ENCODE results near the gene ZACN.

ZACN gene

GRCh38 chr17:76091526-76092286, 12.7 kb downstream of the ZACN start:
- Histone ChIP-seq H3K79me2 (ENCODE audit: control insufficient read depth, insufficient read depth, low read length, unreplicated experiment) (no peaks in the 10 kb centered on the region), H3K4me3 (ENCODE audit: low read depth, low read length) (no peak overlapping the region), H3K27ac (ENCODE audit: low read depth, low read length) (no peak overlapping the region), H3K27me3 (ENCODE audit: insufficient read depth, low read length) (no peaks in the 10 kb centered on the region), H2AFZ (ENCODE audit: low read length, unreplicated experiment) (no peak overlapping the region), H3K4me1 (ENCODE audit: control insufficient read depth, insufficient read depth, low read length, unreplicated experiment) (peaks cover 8% of the 10 kb centered on the region), H3K36me3 (ENCODE audit: insufficient read depth, low read length) (peaks cover 15% of the 10 kb centered on the region; the same call in 1 of the 2 replicates)

DNA sequence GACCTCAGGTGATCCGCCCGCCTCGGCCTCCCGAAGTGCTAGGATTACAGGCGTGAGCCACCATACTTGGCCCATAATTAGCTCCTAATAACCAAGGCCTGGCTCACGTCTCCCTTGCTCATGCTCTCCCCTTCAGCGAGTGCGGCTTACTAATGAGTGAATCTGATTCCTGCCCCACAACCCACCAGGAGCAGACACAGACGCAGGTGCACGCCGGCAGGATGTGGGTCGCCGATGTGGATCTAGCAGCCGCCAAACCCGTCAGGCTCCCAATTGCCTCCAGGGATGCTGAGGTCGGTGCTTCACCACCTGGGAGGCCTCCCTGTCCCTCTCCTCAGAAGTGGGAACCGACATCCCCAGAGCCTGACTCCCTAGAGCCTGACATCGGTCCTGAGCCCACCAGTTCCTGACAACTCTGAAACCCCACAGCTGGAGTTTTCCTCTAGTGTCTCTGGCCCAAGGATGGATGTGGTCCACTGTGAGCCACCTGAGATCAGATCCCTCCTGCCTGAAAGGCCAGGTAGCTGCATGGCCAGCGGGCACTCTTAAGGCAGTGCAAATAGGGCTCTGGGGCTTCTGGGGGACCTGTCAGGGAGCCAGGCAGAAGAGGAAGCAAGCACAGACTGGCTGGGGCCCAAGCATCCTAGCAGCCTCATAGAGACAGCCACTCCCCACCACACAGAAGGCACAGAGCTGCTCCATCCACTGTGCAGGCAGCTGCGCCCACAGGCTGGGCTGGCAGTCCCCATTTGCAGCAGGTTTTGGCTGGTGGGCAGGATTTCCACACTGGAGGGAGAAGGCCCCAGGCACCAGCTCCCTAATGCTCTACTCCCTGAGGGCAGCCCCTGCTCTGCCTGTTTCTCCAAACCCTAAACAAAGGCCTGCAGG, 13.8 kb downstream of the ZACN start:
- Histone ChIP-seq H3K4me1 (ENCODE audit: control insufficient read depth, insufficient read depth, low read length, unreplicated experiment) (peaks cover 8% of the 10 kb centered on the region), H3K36me3 (ENCODE audit: insufficient read depth, low read length) (peaks cover 15% of the 10 kb centered on the region; the same call in 1 of the 2 replicates), H3K27me3 (ENCODE audit: insufficient read depth, low read length) (no peaks in the 10 kb centered on the region), H3K27ac (ENCODE audit: low read depth, low read length) (no peak overlapping the region), H2AFZ (ENCODE audit: low read length, unreplicated experiment) (no peak overlapping the region), H3K4me3 (ENCODE audit: low read depth, low read length) (no peak overlapping the region), H3K79me2 (ENCODE audit: control insufficient read depth, insufficient read depth, low read length, unreplicated experiment) (no peaks in the 10 kb centered on the region)

GRCh38 chr17:76094046-76094445, 15.1 kb downstream of the ZACN start:
- Histone ChIP-seq H3K79me2 (ENCODE audit: control insufficient read depth, insufficient read depth, low read length, unreplicated experiment) (no peaks in the 10 kb centered on the region), H3K27me3 (ENCODE audit: insufficient read depth, low read length) (no peaks in the 10 kb centered on the region), H3K4me3 (ENCODE audit: low read depth, low read length) (no peak overlapping the region), H3K36me3 (ENCODE audit: insufficient read depth, low read length) (peaks cover 15% of the 10 kb centered on the region; the same call in 1 of the 2 replicates), H3K4me1 (ENCODE audit: control insufficient read depth, insufficient read depth, low read length, unreplicated experiment) (peaks cover 8% of the 10 kb centered on the region), H3K27ac (ENCODE audit: low read depth, low read length) (peak overlapping the region; percentile 72; the same call in 1 of the 2 replicates), H2AFZ (ENCODE audit: low read length, unreplicated experiment) (no peak overlapping the region)

DNA sequence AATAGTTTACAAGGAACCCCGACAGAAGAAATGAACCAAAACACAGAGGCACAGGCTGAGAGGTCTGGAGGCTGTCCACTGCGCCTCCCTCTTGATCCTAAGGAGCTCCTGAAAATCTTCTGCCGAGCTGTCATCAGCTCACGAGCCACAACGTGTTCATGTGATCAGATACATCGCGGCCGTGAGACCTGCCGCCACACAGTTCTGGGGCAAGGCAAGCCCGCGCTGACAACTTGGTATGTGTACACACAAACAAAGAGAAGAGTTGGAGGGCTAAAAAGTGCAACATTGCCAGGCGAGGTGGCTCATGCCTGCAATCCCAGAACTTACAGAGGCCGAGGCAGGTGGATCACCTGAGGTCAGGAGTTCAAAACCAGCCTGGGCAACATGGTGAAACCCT, 17.0 kb downstream of the ZACN start:
- Histone ChIP-seq H3K36me3 (ENCODE audit: insufficient read depth, low read length) (peaks cover 20% of the 10 kb centered on the region; the same call in 1 of the 2 replicates), H3K79me2 (ENCODE audit: control insufficient read depth, insufficient read depth, low read length, unreplicated experiment) (no peaks in the 10 kb centered on the region), H3K4me1 (ENCODE audit: control insufficient read depth, insufficient read depth, low read length, unreplicated experiment) (peaks cover 8% of the 10 kb centered on the region), H3K27ac (ENCODE audit: low read depth, low read length) (no peak overlapping the region), H2AFZ (ENCODE audit: low read length, unreplicated experiment) (no peak overlapping the region), H3K27me3 (ENCODE audit: insufficient read depth, low read length) (no peaks in the 10 kb centered on the region), H3K4me3 (ENCODE audit: low read depth, low read length) (no peak overlapping the region)

- Histone ChIP-seq H3K4me3 (ENCODE audit: low read depth, low read length) (no peak overlapping the region), H3K4me1 (ENCODE audit: control insufficient read depth, insufficient read depth, low read length, unreplicated experiment) (peaks cover 8% of the 10 kb centered on the region), H3K36me3 (ENCODE audit: insufficient read depth, low read length) (peaks cover 26% of the 10 kb centered on the region; the same call in 1 of the 2 replicates), H3K27me3 (ENCODE audit: insufficient read depth, low read length) (no peaks in the 10 kb centered on the region), H2AFZ (ENCODE audit: low read length, unreplicated experiment) (no peak overlapping the region), H3K79me2 (ENCODE audit: control insufficient read depth, insufficient read depth, low read length, unreplicated experiment) (peaks cover 9% of the 10 kb centered on the region), H3K27ac (ENCODE audit: low read depth, low read length) (no peak overlapping the region)
Measured at GRCh38 chr17:76097716-76098295, 18.8 kb downstream of the ZACN start.

DNA sequence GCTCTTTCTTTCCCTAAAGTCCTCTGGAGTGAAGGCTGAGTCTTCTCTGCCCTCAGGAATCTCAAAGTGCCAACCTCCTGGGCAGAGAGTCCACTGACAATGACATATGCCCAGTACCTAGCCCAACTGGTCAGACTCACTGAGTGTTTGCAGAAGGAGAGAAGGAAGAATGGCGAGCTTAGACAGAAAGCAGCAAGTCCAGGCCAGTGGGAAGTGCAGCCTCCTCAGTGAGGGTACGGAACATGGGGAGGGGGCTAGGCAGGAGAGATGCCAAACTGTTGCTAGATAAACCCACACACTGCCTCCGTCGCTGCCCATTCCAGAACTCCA, 23.9 kb downstream of the ZACN start:
- H3K36me3 ChIP-seq (ENCODE audit: insufficient read depth, low read length), result peaks cover 11% of the 10 kb centered on the region; the same call in 1 of the 2 replicates
- peak overlapping the region; percentile 94 for H2AFZ ChIP-seq (ENCODE audit: low read length, unreplicated experiment)
- no peak overlapping the region for H3K27ac ChIP-seq (ENCODE audit: low read depth, low read length)
- H3K4me1 ChIP-seq (ENCODE audit: control insufficient read depth, insufficient read depth, low read length, unreplicated experiment), result no peaks in the 10 kb centered on the region
- peak overlapping the region; percentile 92 for H3K4me3 ChIP-seq (ENCODE audit: low read depth, low read length)
- H3K79me2 ChIP-seq (ENCODE audit: control insufficient read depth, insufficient read depth, low read length, unreplicated experiment), result peaks cover 17% of the 10 kb centered on the region
- no peaks in the 10 kb centered on the region for H3K27me3 ChIP-seq (ENCODE audit: insufficient read depth, low read length)

GRCh38 chr17:76103274-76104139, 24.5 kb downstream of the ZACN start, which contains the start of gene EXOC7:
EXOC7 (minus strand) TSS chr17:76103787; CDS start chr17:76103692, 95 bp downstream.
- H3K79me2 ChIP-seq (ENCODE audit: control insufficient read depth, insufficient read depth, low read length, unreplicated experiment), result peaks cover 17% of the 10 kb centered on the region
- H2AFZ ChIP-seq (ENCODE audit: low read length, unreplicated experiment), result peak within 1 kb of the TSS; percentile 94
- H3K4me3 ChIP-seq (ENCODE audit: low read depth, low read length), result peak within 1 kb of the TSS; percentile 92
- H3K36me3 ChIP-seq (ENCODE audit: insufficient read depth, low read length), result peaks cover 11% of the 10 kb centered on the region; the same call in 1 of the 2 replicates
- no peak within 1 kb of the TSS; the same call in 1 of the 2 replicates for H3K27ac ChIP-seq (ENCODE audit: low read depth, low read length)
- no peaks in the 10 kb centered on the region for H3K27me3 ChIP-seq (ENCODE audit: insufficient read depth, low read length)
- H3K4me1 ChIP-seq (ENCODE audit: control insufficient read depth, insufficient read depth, low read length, unreplicated experiment), result no peaks in the 10 kb centered on the region

DNA sequence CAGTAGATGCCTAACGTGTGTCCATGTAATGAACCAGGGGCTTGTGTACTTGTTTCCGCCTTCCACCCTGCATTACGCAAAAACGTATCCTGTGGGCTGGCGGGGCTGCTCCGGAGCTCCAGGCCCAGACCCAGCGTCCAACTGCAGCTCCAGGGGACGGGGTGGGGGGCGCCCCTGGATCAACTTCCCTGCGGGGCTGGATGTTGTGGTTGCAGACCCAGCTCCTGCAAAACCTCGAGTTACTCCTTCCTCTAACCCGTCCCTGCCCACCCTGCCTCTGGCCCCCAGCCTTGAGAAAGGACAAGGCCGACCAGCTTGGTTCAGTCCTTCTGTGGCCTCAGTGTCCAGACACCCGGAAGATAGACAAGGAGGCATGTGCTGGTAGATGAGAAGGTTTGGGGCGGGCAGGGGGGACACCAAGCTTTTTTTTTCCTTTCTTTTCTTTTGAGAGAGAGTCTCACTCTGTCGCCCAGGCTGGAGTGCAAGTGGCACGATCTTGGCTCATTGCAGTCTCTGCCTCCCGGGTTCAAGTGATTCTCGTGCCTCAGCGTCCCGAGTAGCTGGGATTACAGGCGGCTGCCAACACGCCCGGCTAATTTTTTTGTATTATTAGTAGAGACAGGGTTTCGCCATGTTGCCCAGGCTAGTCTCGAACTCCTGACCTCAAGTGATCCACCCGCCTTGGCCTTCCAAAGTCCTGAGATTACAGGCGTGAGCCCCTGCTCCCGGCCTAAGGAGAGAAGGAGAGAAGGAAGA, 25.3 kb downstream of the ZACN start:
- Histone ChIP-seq H3K36me3 (ENCODE audit: insufficient read depth, low read length) (peaks cover 11% of the 10 kb centered on the region; the same call in 1 of the 2 replicates), H3K4me3 (ENCODE audit: low read depth, low read length) (peak overlapping the region; percentile 92), H2AFZ (ENCODE audit: low read length, unreplicated experiment) (peak overlapping the region; percentile 78), H3K27me3 (ENCODE audit: insufficient read depth, low read length) (no peaks in the 10 kb centered on the region), H3K4me1 (ENCODE audit: control insufficient read depth, insufficient read depth, low read length, unreplicated experiment) (no peaks in the 10 kb centered on the region), H3K79me2 (ENCODE audit: control insufficient read depth, insufficient read depth, low read length, unreplicated experiment) (peaks cover 17% of the 10 kb centered on the region), H3K27ac (ENCODE audit: low read depth, low read length) (no peak overlapping the region; the same call in 1 of the 2 replicates)

DNA sequence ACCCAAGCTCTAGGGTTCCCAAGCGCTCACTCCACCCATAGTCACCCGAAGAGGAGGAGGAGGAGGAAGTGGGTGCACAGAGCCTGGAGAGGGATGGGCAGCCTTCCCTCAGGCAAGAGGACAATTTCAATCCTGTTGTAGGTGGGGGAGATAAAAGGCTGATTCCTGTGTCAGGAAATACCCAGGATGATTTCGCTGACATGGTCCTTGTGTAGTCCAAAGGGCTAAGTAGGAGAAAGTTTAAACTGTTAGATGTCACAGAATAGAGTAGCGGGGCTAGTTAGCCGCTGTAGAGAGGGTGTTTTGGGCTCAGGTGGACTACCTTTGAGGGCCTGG, 25.9 kb downstream of the ZACN start:
- H3K27me3 ChIP-seq (ENCODE audit: insufficient read depth, low read length), result no peaks in the 10 kb centered on the region

More for the DNA sequence above, 25.9 kb downstream of the ZACN start:
- no peak overlapping the region for H2AFZ ChIP-seq (ENCODE audit: low read length, unreplicated experiment)
- H3K36me3 ChIP-seq (ENCODE audit: insufficient read depth, low read length), result peaks cover 6% of the 10 kb centered on the region; the same call in 1 of the 2 replicates
- H3K4me3 ChIP-seq (ENCODE audit: low read depth, low read length), result no peak overlapping the region
- peaks cover 17% of the 10 kb centered on the region for H3K79me2 ChIP-seq (ENCODE audit: control insufficient read depth, insufficient read depth, low read length, unreplicated experiment)
- no peak overlapping the region for H3K27ac ChIP-seq (ENCODE audit: low read depth, low read length)
- H3K4me1 ChIP-seq (ENCODE audit: control insufficient read depth, insufficient read depth, low read length, unreplicated experiment), result no peaks in the 10 kb centered on the region

Measured in ACC112 (cell line).